ENCODE results near the gene CACNA1D.

- TF ChIP-seq, protein P1, sequence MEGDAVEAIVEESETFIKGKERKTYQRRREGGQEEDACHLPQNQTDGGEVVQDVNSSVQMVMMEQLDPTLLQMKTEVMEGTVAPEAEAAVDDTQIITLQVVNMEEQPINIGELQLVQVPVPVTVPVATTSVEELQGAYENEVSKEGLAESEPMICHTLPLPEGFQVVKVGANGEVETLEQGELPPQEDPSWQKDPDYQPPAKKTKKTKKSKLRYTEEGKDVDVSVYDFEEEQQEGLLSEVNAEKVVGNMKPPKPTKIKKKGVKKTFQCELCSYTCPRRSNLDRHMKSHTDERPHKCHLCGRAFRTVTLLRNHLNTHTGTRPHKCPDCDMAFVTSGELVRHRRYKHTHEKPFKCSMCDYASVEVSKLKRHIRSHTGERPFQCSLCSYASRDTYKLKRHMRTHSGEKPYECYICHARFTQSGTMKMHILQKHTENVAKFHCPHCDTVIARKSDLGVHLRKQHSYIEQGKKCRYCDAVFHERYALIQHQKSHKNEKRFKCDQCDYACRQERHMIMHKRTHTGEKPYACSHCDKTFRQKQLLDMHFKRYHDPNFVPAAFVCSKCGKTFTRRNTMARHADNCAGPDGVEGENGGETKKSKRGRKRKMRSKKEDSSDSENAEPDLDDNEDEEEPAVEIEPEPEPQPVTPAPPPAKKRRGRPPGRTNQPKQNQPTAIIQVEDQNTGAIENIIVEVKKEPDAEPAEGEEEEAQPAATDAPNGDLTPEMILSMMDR (conservative IDR thresholded peaks at IDR 0.05; ENCODE audit: low read depth, low read length): no peak
- no peak for TF ChIP-seq EZH2 (IDR thresholded peaks at IDR 0.05; ENCODE audit: borderline replicate concordance, low read depth, low read length, poor library complexity, severe bottlenecking)
These were observed 5.9 kb downstream of the CACNA1D start for GRCh38 chr3:53500165-53500777.

Data from A673 (cell line).